HG02885 (cell line): ENCODE results near the gene MTHFD2.
A peak's percentile ranks its signal among the peaks of the same experiment; 100 is the strongest.
"Not testable (repeated sequence)": the region's sequence is repeated elsewhere in the genome, so short reads cannot be mapped to it uniquely, and the experiment has no call there.

Source experiments
- ATAC-seq: cut with Tn5 transposase; IDR thresholded peaks from one replicate; pipeline ENCODE4 v1.9.1; 2021; ENCODE audit warnings: mild to moderate bottlenecking; ENCODE audit not compliant: unreplicated experiment, poor library complexity

The MTHFD2 gene

GRCh38 chr2:74194799-74195198 lies 3.6 kb upstream of the MTHFD2 start:
- ATAC-seq: no peak

- no peak for ATAC-seq
These were observed 1.4 kb upstream of the MTHFD2 start for GRCh38 chr2:74197049-74197448.

- no peak for ATAC-seq
These were observed 373 bp upstream of the MTHFD2 start for GRCh38 chr2:74198023-74198460.

GRCh38 chr2:74199275-74199701 lies 873 bp downstream of the MTHFD2 start:
- ATAC-seq: no peak

- no peak for ATAC-seq
These were observed 1.5 kb downstream of the MTHFD2 start for GRCh38 chr2:74199871-74200305.

GRCh38 chr2:74201196-74201595 lies 2.8 kb downstream of the MTHFD2 start:
- no peak for ATAC-seq

GRCh38 chr2:74201596-74201995 lies 3.2 kb downstream of the MTHFD2 start:
- no peak for ATAC-seq

GRCh38 chr2:74204436-74204835 lies 6.0 kb downstream of the MTHFD2 start:
- no peak for ATAC-seq

GRCh38 chr2:74205113-74205512 lies 6.7 kb downstream of the MTHFD2 start:
- ATAC-seq: no peak

- no peak for ATAC-seq
These were observed 7.2 kb downstream of the MTHFD2 start for GRCh38 chr2:74205596-74205995.

GRCh38 chr2:74206180-74206688 lies 7.8 kb downstream of the MTHFD2 start:
- ATAC-seq: peak; percentile 80

GRCh38 chr2:74212702-74213410 lies 14.4 kb downstream of the MTHFD2 start:
- no peak for ATAC-seq

- not testable (repeated sequence) for ATAC-seq
These were observed 17.4 kb downstream of the MTHFD2 start for GRCh38 chr2:74215771-74216170.

GRCh38 chr2:74216642-74217041 lies 18.2 kb downstream of the MTHFD2 start:
- no peak for ATAC-seq

- ATAC-seq: no peak
These were observed 21.6 kb downstream of the MTHFD2 start for GRCh38 chr2:74219846-74220486.

- ATAC-seq: no peak
These were observed 22.7 kb downstream of the MTHFD2 start for GRCh38 chr2:74221091-74221490.

- no peak for ATAC-seq
These were observed 23.3 kb downstream of the MTHFD2 start for GRCh38 chr2:74221604-74222299.

GRCh38 chr2:74222300-74222650 lies 23.9 kb downstream of the MTHFD2 start:
- ATAC-seq: no peak

GRCh38 chr2:74223941-74224770 lies 25.7 kb downstream of the MTHFD2 start:
- ATAC-seq: no peak

GRCh38 chr2:74225698-74226459 lies 27.5 kb downstream of the MTHFD2 start:
- no peak for ATAC-seq
